Prostate gland (tissue), 2 donors: ENCODE results near the gene ACYP2.

Experiments
- CTCF ChIP-seq, 4 experiments: fragments of 200-600 bp in 2 of 4; fragments of 450-650 bp in 2 of 4; sonication (generic) in 2 of 4; IDR thresholded peaks; 1 replicate in 3 of 4; 2 replicates in 1 of 4; pipeline ENCODE4 v1.5.1; 2016 to 2019; ENCODE audit warnings: antibody characterized with exemption in 4 of 4, mild to moderate bottlenecking in 2 of 4, moderate library complexity in 2 of 4
- POLR2AphosphoS5 ChIP-seq: sonication (generic); formaldehyde crosslinking; IDR thresholded peaks from one replicate; pipeline ENCODE4 v1.6.1; 2017; ENCODE audit warnings: antibody characterized with exemption

GRCh38 chr2:54073796-54074195, 41.6 kb upstream of the ACYP2 start:
- TF ChIP-seq CTCF (IDR thresholded peaks at IDR 0.05) (no peak), POLR2AphosphoS5 (no peak)
